Hippocampal formation (tissue), 2 donors: ENCODE data around the gene LILRB5.
A peak's percentile ranks its signal among the peaks of the same experiment; 100 is the strongest.
"Not testable (repeated sequence)": the region's sequence is repeated elsewhere in the genome, so short reads cannot be mapped to it uniquely, and the experiment has no call there.

ENCODE experiments used
- DNase-seq, 2 donors: peaks; one replicate each; lab custom pipeline; 2025; lab: John Stamatoyannopoulos, UW

LILRB5 gene

DNA sequence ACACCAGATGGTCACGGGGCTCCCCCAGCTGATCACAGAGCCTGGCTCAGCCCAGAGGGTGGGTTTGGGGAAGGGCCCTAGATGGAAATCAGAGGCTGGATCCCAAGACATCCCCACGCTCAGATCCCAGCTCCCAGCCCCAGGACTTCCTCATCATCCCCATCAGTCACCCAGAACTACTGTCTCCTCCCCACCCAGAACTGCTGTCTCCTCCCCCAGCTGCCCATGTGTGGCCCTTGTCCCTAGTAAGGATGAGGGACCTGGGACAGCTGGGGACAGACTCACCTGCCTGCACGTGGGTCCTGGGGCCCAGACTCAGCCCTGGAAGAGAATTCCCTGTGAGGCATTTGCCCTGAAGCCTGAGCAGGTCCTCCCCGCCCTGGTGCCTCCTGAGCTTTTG lies 14.8 kb downstream of the LILRB5 start:
- DNase-seq, result not testable (repeated sequence)

DNA sequence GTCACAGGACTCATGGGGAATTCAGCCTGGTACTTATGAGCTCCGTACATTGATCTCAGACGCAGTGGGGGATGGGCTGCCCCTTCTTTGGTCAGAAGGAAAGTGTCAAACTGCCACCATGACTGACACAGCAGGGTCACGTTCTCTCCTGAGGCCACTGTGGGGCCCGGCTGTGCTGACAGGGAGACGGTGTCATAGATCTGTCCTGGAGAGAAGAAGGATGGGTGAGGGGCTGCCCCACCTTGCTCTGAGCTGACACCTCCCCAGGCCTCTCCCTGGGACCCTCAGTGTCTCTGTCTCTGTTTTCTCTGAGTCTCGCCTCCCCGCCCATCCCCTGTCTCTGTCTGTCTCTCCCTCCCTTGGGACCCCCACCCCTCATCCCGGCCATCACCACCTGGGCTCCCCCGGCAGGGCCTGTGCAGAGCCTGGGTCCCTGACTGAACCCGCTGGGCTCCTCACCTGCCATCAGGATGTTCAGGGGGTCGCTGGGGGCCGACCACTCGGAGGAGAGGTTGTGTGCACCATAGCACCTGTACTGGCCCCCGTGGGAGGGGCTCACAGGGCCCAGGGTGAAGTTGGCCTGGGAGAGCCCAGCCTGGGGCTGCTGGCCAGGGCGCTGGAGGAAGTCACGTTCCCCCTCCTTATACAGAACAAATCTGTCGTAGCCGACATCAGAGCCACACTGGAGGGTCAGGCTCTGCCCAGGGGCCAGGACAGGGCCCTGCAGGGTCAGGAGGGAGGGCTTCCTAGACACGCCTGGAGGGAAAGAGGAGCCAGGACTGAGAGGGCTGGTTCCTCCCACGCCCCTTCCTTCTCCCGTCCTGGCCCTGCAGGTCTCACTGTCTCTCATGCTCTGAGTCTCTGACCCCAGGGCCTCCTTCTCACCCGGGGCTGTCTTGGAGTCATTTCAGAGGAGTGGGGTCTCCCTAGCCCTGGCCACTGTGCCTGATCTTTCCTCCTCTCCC lies 16.4 kb downstream of the LILRB5 start:
- not testable (repeated sequence) for DNase-seq

DNA sequence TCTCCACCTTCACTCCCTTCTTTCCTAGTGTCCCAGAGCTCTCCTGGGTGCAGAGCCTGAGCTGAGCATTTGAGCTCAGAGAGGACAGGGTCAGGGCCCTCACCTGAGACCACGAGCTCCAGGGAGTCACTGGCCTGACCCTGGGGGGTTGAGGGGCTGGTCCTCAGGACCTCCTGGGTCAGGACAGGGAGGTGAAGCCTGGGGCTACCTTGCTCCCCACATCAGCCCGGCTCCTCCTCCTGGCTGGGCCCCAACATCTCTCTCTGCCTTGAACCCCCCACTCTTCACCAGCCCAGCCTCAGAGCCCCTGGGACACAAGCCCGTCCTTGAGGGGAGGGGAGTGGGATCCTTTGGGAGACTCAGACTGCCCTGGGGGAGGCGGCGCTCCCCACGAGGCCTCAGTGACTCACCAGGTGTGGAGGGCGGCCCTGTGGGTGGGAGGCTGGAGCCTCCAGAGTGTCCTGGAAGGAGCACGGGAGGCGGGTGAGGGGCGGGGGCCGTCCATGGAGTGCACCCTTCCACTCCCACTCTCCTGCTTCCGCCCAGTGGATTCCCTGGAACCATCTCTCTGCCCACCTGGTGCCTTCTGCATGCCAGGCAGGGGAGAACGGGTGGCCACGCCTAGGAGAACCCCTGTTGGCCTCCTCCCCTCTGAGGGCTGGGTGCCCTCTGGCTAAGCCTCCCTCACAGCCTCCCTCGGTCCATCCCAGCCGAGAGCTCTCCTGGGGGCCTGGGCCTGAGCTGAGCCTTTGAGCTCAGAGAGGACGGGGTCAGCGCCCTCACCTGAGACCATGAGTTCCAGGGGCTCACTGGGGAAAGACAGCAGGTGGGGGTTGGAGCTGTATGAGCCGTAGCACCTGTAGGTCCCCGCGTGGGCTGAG lies 17.3 kb downstream of the LILRB5 start:
- not testable (repeated sequence) for DNase-seq

DNA sequence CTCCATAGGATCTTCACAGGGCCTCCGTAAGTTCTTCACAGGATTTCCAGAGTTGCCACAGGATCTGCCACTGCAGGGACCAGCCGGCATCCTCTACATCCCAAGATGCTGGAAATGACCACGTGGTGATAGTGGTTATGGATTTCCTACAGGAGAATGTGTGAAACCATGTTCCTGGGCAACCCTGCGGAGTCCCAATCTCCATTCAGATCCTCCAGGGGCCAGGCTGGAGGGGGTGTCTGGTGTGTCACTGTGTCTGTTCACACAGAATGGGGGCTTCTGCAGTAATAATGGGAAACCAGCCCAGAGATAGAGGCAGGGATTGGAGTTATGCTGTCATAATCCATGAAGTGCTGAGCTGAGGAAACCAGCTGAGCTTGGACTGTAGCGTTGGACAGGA lies 23.1 kb downstream of the LILRB5 start:
- no peak for DNase-seq

DNA sequence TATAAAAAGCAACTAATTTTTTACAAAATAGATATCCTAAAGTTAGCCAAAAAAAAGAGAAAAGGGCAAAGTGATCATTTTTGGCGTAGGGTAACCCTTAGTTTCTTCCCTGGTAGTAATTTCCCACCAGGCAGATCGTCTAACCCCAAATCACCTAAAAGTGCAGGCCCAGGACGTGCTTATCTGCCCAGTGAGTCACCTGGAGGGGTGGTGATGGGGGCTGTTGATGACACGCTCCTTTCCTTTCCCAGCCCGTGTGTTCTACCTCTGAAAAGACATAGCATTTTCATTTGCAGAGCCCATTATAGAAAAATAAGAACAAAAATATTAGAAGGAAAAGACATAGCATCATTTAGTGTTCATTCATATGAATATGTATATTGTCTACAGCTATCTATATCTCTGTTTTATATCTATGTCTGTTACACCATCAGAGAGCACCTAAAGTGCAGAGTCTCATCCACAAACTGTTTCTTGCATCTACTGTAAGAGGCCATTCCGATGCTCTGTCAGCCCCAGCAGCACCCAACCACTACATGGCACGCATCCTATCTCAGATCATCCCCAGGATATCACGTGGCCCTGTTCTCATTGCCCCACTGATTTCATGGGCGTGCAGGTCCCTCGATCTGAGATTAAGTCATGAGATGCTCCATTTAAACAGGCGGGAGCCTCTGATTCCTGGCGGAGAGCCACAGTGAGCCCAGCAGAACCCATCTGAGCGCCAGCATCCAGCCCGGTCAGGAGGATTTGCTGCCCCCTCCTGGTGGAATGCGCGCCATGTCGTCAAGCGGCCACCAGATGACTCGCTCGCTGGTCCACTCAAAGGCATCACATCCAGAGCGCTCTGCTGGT lies 25.8 kb downstream of the LILRB5 start:
- peak; percentile 54 to 84 for DNase-seq

DNA sequence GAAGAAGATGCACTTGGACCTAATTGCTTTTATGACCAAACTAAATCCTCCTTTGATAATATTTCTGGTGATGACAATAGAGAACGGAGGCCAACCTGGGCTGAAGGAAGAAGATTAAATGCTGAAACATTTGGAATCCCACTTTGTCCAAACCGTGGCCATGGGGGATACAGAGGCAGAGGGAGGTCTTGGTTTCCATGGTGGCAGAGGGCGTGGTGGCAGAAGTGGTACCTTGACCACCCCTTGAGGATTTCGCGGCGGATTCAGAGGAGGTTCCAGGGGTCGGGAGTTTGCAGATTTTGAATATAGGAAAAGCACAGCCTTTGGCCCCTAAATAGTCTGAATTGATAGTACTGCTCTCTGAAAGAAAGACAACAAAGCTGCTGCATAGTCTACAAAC lies 27.0 kb downstream of the LILRB5 start:
- DNase-seq, result no peak

DNA sequence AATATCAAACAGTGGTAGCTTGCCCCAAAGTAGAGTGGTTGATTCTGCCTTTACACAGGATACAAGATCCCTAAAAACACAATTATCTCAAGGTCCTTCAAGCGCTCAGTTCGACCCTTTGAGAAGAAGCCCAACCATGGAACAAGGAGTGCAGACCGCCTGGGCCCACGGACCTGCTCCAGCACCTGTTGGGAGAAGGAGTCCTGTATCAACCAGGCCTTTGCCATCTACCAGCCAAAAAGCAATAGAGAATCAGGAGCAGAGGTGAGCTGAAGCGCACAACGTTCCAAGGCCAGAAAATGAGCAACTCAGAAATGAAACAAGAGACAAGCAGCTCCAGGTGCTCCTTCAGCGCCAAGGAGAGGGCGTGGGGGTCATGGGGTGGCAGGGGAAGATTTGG lies 27.9 kb downstream of the LILRB5 start:
- no peak for DNase-seq

DNA sequence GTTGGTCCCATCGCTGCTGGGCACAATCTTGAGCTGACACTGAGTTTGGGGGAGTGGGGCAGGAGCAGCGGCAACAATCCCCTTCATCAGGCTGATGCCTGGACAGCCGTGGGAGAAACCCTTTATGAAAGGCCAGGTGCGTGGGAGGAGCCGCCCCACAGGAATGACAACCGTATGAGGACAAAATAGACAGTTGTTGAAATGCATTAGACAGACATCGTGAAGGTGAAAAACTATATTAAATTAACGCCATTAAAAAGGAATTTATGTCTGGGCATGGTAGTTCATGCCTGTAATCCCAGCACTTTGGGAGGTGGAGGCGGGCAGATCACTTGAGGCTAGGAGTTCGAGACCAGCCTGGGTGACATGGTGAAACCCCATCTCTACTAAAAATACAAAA lies 32.5 kb downstream of the LILRB5 start:
- DNase-seq, result not testable (repeated sequence)

DNA sequence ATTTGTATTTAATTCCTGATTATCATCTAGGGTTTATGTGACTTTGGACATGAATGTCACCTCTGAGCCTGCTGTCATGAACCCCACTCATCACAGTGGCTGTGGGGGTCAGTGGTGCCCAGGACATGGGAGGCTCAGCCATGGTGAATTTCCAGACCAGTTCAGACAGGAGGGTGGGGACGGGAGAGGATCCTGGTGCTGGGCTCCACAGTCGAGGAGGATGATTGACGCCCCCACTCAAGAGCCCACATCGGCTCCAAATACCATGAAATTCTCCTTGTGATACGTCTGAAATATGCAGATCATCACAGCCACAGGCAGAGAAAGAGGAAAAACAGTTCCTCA lies 33.2 kb downstream of the LILRB5 start:
- DNase-seq, result not testable (repeated sequence)

DNA sequence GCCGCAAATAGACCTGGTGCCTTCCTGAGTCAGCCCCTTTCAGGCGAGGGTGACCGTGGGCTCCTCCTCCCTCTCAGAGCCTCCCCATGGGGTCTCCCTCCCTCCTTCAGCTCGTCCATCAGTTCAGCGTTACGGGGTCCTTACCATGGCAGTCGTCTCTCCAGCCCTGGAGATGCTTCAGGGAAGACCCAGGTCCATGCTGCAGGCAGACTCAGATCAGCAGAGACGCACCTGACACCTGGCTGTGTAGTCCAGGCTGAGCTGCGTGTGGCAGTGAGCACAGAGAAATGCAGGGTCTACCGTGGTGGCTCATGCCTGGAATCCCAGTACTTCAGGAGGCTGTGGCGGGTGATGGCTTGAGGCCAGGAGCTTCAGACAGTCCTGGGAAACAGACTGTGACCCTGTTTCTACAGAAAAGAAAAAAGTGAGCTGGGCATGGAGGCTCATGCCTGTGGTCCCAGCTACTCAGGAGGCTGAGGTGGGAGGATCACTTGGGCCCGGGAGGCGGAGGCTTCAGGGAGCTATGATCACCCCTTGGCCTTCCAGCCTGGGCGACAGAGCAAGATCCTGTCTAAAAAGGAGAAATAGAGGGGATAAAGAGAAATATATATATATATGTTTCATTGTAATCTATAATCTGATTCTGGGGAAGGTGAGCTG lies 33.7 kb downstream of the LILRB5 start:
- not testable (repeated sequence) for DNase-seq

DNA sequence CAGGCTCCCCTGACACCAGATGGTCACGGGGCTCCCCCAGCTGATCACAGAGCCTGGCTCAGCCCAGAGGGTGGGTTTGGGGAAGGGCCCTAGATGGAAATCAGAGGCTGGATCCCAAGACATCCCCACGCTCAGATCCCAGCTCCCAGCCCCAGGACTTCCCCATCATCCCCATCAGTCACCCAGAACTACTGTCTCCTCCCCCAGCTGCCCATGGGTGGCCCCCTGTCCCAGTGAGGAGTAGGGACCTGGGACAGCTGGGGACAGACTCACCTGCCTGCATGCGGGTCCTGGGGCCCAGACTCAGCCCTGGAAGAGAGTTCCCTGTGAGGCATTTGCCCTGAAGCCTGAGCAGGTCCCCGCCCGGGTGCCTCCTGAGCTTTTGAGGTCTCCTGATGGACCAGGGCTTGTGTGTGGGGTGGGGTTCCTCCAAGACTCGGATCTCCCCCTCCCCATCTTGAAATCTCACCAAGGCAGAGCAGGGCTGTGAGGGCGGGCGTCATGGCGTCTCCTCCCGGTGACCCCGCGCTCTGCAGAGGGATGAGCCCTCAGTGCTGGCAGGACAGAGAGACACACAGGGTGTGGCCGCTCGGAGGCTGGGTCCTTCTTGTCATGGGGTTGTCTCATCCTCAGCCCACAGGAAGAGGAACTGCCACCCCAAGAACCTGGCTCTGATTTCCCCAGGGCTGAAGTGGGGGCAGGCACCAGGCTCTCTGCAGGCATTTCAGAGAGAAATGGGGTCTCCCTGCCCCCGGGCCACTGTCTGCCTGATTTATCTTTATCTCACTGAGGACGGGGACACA lies 34.4 kb downstream of the LILRB5 start, which contains the start of gene LILRB3:
Gene LILRB3, minus strand, starts transcription at position 534 of the 803 bp plus-strand sequence. Its CDS starts 31 bp downstream, at position 503.
- not testable (repeated sequence) for DNase-seq

DNA sequence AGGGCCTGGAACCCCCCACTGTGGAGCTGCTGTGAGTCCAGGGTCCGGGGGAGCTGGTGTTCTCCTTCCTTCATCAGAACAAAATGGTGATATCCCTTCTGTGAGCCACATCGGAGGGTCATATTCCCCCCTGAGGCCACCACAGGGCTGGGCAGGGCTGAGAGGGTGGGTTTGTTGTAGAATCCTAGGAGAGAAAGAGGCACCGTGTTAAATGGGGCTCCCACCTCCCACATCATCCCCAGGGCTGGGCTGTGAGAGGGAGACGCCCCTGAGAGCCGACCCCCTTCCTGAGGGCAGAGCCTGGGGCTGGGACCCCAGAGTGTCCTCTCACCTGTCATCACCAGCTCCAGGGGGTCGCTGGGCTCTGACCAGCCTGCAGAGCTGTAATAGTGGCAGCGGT lies 35.1 kb downstream of the LILRB5 start:
- not testable (repeated sequence) for DNase-seq

DNA sequence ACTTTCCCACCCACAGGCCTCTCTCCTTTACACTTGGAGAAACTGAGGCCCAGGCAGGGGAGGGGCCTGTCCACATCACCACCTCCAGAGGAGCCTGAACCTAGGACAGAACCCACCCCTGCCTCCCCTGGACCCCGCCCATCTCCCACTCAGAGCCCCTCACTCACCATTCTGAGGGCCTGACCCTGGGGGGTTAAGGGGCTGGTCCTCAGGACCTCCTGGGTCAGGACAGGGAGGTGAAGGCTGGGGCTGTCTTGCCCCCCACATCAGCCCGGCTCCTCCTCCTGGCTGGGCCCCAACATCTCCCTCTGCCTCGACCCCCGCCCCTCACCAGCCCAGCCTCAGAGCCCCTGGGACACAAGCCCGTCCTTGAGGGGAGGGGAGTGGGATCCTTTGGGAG lies 37.4 kb downstream of the LILRB5 start:
- not testable (repeated sequence) for DNase-seq

DNA sequence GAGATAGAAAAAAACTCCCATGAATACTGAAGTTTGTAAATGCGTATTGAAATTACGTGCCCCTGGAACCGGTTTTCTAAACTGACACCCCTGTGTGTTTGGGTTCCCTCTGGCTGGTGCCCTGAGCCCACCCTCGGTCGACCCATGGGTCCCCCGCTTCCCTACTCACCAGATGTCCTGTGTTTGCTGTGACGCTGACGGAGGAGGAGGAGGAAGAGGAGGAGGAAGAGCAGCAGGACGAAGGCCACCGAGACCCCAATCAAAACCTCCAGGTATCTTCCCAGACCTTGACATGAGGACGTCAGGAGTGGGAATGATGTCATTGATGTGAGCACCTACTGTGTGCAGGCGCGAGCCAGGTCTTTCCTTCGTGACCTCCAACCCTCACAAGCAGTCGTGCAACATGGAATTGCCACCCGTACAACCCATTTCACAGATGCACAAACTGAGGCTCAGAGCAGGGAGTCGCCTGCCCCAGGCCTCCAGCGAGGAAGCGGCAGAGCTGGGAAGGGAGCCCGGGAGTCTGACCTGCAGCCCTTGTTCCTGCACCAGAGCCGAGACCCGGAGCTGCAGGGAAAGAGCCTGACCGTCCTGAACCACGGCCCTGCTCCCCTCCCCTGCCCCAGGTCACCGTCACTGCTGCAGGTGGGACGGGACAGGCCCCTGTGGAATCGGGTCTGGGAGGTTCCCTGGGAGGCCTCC lies 38.0 kb downstream of the LILRB5 start:
- DNase-seq, result no peak

DNA sequence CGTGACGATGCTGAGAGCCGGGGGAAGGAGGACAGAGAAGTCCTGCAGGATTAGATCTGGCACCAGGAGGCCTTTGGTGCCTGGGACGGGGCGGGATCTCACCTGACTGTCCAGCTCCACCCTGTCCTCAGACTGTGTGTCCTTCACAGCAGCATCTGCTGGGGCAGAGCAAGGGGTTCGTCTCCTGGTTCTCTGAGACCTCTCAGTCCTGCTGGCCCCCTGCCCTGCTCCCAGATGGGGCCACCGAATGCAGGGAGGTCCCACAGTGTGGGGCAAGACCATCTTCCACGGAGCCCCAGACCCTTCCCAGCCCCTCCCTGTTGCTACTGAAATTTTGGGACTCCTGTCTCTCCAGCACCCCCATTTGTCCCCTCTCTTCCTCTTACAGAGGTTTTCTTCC lies 38.8 kb downstream of the LILRB5 start:
- DNase-seq, result no peak

DNA sequence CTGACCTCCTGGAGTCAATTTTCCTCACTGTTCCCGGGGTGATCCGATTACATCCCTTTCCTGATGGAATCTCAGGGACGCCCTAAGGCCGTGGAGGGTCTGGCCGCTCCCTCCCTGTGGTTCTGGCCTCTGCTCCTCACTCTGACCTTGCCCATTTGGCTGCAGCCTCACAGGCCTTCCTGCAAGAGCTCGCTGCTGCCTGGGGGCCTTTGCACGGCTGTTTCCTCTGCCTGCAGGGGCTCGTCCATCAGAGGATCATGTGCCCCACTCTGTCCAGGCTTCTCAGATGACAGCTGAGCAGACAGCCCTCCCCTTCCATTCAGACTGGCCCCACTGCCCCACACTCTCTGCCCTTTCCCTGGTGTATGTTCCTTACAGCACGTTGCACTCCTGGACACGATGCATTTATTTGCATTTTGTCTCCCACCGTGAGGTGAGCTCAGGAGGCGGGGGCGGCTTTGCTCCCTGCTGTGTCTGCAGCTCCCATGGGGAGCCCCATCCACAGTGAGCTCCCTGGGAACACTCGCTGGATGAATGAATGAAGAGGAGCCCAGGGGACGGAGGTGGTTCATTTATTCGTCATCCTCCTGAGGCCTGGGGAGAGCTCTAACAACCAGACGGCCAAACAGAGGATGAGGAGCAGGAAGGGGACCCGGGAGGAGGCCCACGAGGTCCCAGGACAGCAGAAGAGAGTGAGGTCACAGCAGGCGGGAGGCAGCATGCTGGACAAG lies 39.4 kb downstream of the LILRB5 start:
- DNase-seq, result not testable (repeated sequence)

DNA sequence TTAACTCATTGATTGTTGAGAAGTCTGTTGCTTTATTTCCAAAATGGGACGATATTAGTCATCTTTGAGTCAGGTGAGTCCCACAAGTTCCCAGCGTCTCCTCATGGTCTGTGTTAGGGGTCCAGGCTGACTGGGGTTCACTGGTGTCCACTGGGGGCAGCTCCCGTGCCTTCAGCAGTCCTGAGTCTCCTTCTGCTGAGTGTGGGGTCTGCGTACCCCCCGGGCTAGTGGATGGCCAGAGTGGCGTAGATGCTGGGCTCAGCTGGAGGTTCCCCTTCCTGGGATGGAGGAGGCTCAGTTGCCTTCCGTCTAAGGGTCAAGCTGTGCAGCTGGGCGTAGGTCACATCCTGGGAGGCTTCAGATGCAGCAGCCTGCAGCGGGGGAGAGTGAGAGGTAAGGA lies 40.2 kb downstream of the LILRB5 start:
- no peak for DNase-seq

DNA sequence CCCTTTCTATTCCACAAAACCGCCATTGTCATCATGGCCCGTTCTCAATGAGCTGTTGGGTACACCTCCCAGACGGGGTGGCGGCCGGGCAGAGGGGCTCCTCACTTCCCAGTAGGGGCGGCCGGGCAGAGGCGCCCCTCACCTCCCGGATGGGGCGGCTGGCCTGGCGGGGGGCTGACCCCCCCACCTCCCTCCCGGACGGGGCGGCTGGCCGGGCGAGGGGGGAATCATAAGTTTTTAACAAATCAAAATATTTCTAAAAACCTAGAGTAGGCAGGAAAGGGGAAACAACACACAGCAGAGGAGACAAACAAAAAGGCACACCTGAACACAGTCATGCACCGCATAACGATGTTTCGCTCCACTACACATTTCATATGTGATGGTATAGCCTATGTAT lies 42.3 kb downstream of the LILRB5 start:
- DNase-seq, result not testable (repeated sequence)

DNA sequence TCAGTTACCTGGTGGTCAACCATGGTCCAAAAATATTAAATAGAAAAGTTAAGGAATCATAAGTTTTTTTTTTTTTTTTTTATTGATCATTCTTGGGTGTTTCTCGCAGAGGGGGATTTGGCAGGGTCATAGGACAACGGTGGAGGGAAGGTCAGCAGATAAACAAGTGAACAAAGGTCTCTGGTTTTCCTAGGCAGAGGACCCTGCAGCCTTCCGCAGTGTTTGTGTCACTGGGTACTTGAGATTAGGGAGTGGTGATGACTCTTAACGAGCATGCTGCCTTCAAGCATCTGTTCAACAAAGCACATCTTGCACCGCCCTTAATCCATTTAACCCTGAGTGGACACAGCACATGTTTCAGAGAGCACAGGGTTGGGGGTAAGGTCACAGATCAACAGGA lies 42.9 kb downstream of the LILRB5 start:
- DNase-seq, result not testable (repeated sequence)
